Measurements from ENCODE around the gene WBP2.
"Not testable (repeated sequence)": the region's sequence is repeated elsewhere in the genome, so short reads cannot be mapped to it uniquely, and the experiment has no call there.

Gene WBP2

GRCh38 chr17:75865404-75866188 is 10.5 kb upstream of the WBP2 start:
- DNase-seq = not testable (repeated sequence)

- DNase-seq = peak; percentile 47
Observed at GRCh38 chr17:75864887-75865286, 9.8 kb upstream of the WBP2 start.

GRCh38 chr17:75864448-75864871 is 9.3 kb upstream of the WBP2 start:
- peak; percentile 86 for DNase-seq

- DNase-seq = no peak
Observed at GRCh38 chr17:75861927-75862317, 6.8 kb upstream of the WBP2 start.

- DNase-seq = not testable (repeated sequence)
Observed at GRCh38 chr17:75859358-75859757, 4.2 kb upstream of the WBP2 start.

GRCh38 chr17:75856062-75856756 is 1.1 kb upstream of the WBP2 start:
- no peak for DNase-seq

- DNase-seq = no peak
Observed at GRCh38 chr17:75854881-75855309, 240 bp downstream of the WBP2 start.

GRCh38 chr17:75854101-75854748 is 910 bp downstream of the WBP2 start:
- DNase-seq = peak; percentile 29

- no peak for DNase-seq
Observed at GRCh38 chr17:75853433-75853832, 1.7 kb downstream of the WBP2 start.

- DNase-seq = not testable (repeated sequence)
Observed at GRCh38 chr17:75851693-75851991, 3.5 kb downstream of the WBP2 start.

GRCh38 chr17:75850928-75851692 is 4.0 kb downstream of the WBP2 start:
- DNase-seq = no peak

- DNase-seq = no peak
Observed at GRCh38 chr17:75849724-75850123, 5.4 kb downstream of the WBP2 start.

- no peak for DNase-seq
Observed at GRCh38 chr17:75849279-75849646, 5.9 kb downstream of the WBP2 start.

GRCh38 chr17:75848523-75849278 is 6.4 kb downstream of the WBP2 start:
- no peak for DNase-seq

GRCh38 chr17:75847614-75848522 is 7.3 kb downstream of the WBP2 start:
- DNase-seq = no peak

- DNase-seq = no peak
Observed at GRCh38 chr17:75846692-75847613, 8.2 kb downstream of the WBP2 start.

- no peak for DNase-seq
Observed at GRCh38 chr17:75845933-75846691, 9.0 kb downstream of the WBP2 start.

- no peak for DNase-seq
Observed at GRCh38 chr17:75845058-75845711, 9.9 kb downstream of the WBP2 start.

GRCh38 chr17:75844530-75845057 is 10.5 kb downstream of the WBP2 start:
- no peak for DNase-seq

Measured in left hindlimb (tissue), 1 donor.